ENCODE measurements around the gene KRT24. TPM values are rescaled to one million over a fixed set of nuclear protein-coding genes. Genes with fewer than 3 reads are reported as not detected.

KRT24 gene
- total RNA-seq, 2 experiments from 2014 or later: not detected

- no peak overlapping the region for H3K27ac ChIP-seq (ENCODE audit: low read depth in 1 of 2, low read length in 2 of 2)
- H3K27ac Mint-ChIP-seq: no peak overlapping the region
- H3K4me1 Mint-ChIP-seq (ENCODE audit: low read depth): no peaks in the 10 kb centered on the region
- no peak for ATAC-seq (ENCODE audit: poor library complexity)
- H3K4me3 ChIP-seq (ENCODE audit: low read length): no peak overlapping the region
- CTCF ChIA-PET: no interaction called here
- peaks cover 43% of the 10 kb centered on the region for H3K27me3 Mint-ChIP-seq
- no peaks in the 10 kb centered on the region for H3K9me3 ChIP-seq (ENCODE audit: control insufficient read depth in 1 of 2, insufficient read depth in 1 of 2, low read length in 2 of 2)
- no peaks in the 10 kb centered on the region for H3K36me3 Mint-ChIP-seq (ENCODE audit: low read depth)
- H3K36me3 ChIP-seq (ENCODE audit: insufficient read depth, low read length): no peaks in the 10 kb centered on the region
- H3K27me3 ChIP-seq (ENCODE audit: control insufficient read depth in 1 of 2, insufficient read depth in 2 of 2, low read length in 2 of 2): peaks cover 7 to 15% of the 10 kb centered on the region in 2 experiments
- H3K4me1 ChIP-seq (ENCODE audit: insufficient read depth, low read length): no peaks in the 10 kb centered on the region
- no peak for TF ChIP-seq CTCF (IDR thresholded peaks at IDR 0.05)
- POLR2A ChIA-PET: interaction anchor here (0.5 kb wide), 1 partner anchor 426 kb away, joined by 3 read pairs; no protein-coding TSS in a partner anchor
- H3K9me3 Mint-ChIP-seq: no peaks in the 10 kb centered on the region
- DNase-seq: no peak
- intact Hi-C loops (cut with DNase I, micrococcal nuclease): no loop called here
- no peak overlapping the region for H3K4me3 Mint-ChIP-seq
Measured at GRCh38 chr17:40699853-40700252, 3.7 kb downstream of the KRT24 start.

- ATAC-seq (ENCODE audit: poor library complexity): no peak
- intact Hi-C loops (cut with DNase I, micrococcal nuclease): no loop called here
- CTCF ChIA-PET: no interaction called here
Measured at GRCh38 chr17:40699371-40699770, 4.2 kb downstream of the KRT24 start.

GRCh38 chr17:40697297-40697696, 6.3 kb downstream of the KRT24 start:
- H3K4me1 ChIP-seq (ENCODE audit: insufficient read depth, low read length): no peaks in the 10 kb centered on the region
- Mint-ChIP-seq H3K36me3 (ENCODE audit: low read depth) (no peaks in the 10 kb centered on the region), H3K4me3 (no peak overlapping the region), H3K9me3 (no peaks in the 10 kb centered on the region), H3K27ac (no peak overlapping the region), H3K27me3 (peaks cover 46% of the 10 kb centered on the region), H3K4me1 (ENCODE audit: low read depth) (no peaks in the 10 kb centered on the region)
- no peaks in the 10 kb centered on the region for H3K36me3 ChIP-seq (ENCODE audit: insufficient read depth, low read length)
- peaks cover 0 to 15% of the 10 kb centered on the region in 2 experiments for H3K27me3 ChIP-seq (ENCODE audit: control insufficient read depth in 1 of 2, insufficient read depth in 2 of 2, low read length in 2 of 2)
- no peak for TF ChIP-seq CTCF (IDR thresholded peaks at IDR 0.05)
- intact Hi-C loops (cut with DNase I, micrococcal nuclease): no loop called here
- H3K9me3 ChIP-seq (ENCODE audit: control insufficient read depth in 1 of 2, insufficient read depth in 1 of 2, low read length in 2 of 2): no peaks in the 10 kb centered on the region
- DNase-seq (no peak), ATAC-seq (ENCODE audit: poor library complexity) (no peak)
- ChIA-PET POLR2A (no interaction called here), CTCF (interaction anchor here (0.7 to 1.0 kb wide), 2 partner anchors 14 to 24 kb away, joined by 3 read pairs; no protein-coding TSS in a partner anchor)
- no peak overlapping the region for H3K27ac ChIP-seq (ENCODE audit: low read depth in 1 of 2, low read length in 2 of 2)
- no peak overlapping the region for H3K4me3 ChIP-seq (ENCODE audit: low read length)

More at GRCh38 chr17:40699371-40699770, 4.2 kb downstream of the KRT24 start:
- H3K9me3 Mint-ChIP-seq: no peaks in the 10 kb centered on the region
- H3K4me1 ChIP-seq (ENCODE audit: insufficient read depth, low read length): no peaks in the 10 kb centered on the region
- POLR2A ChIA-PET: interaction anchor here (0.5 kb wide), 1 partner anchor 427 kb away, joined by 3 read pairs; no protein-coding TSS in a partner anchor
- no peaks in the 10 kb centered on the region for H3K9me3 ChIP-seq (ENCODE audit: control insufficient read depth in 1 of 2, insufficient read depth in 1 of 2, low read length in 2 of 2)
- peaks cover 7 to 15% of the 10 kb centered on the region in 2 experiments for H3K27me3 ChIP-seq (ENCODE audit: control insufficient read depth in 1 of 2, insufficient read depth in 2 of 2, low read length in 2 of 2)
- H3K36me3 Mint-ChIP-seq (ENCODE audit: low read depth): no peaks in the 10 kb centered on the region
- no peak overlapping the region for H3K27ac Mint-ChIP-seq
- no peak for TF ChIP-seq CTCF (IDR thresholded peaks at IDR 0.05)
- peaks cover 40% of the 10 kb centered on the region for H3K27me3 Mint-ChIP-seq
- no peak overlapping the region for H3K27ac ChIP-seq (ENCODE audit: low read depth in 1 of 2, low read length in 2 of 2)
- no peaks in the 10 kb centered on the region for H3K4me1 Mint-ChIP-seq (ENCODE audit: low read depth)
- no peaks in the 10 kb centered on the region for H3K36me3 ChIP-seq (ENCODE audit: insufficient read depth, low read length)
- no peak overlapping the region for H3K4me3 Mint-ChIP-seq
- no peak overlapping the region for H3K4me3 ChIP-seq (ENCODE audit: low read length)
- DNase-seq: no peak
